ENCODE results near the gene LRRFIP2. TPM values are rescaled to one million over a fixed set of nuclear protein-coding genes. Genes with fewer than 3 reads are reported as not detected.
A peak's percentile ranks its signal among the peaks of the same experiment; 100 is the strongest.

LRRFIP2 gene
- total and polyA plus RNA-seq, 2 of the 4 experiments (the other 2 are of a cell fraction), result 20.6 to 31.0 TPM

- H4K20me1 ChIP-seq (ENCODE audit: insufficient read depth, low read length), result no peaks in the 10 kb centered on the region
- H3K9ac ChIP-seq (ENCODE audit: low read depth, low read length), result no peak overlapping the region
- BruUV-seq (replicated peaks), result no TSS peak
- peaks cover 9 to 19% of the 10 kb centered on the region in 2 experiments; a peak in 2 of 4 replicates for H3K79me1 ChIP-seq (ENCODE audit: low read depth in 1 of 2, low read length in 2 of 2)
- peaks cover 4% of the 10 kb centered on the region for H3K4me1 ChIP-seq (ENCODE audit: control insufficient read depth, insufficient read depth, low read length)
- no peak overlapping the region for H4K5ac ChIP-seq (ENCODE audit: low read depth, low read length)
- H3K4me3 ChIP-seq (ENCODE audit: insufficient read depth, low read depth, low read length), result no peak overlapping the region
- ATAC-seq (ENCODE audit: low read depth), result peak; percentile 57
- TF ChIP-seq MXI1 (IDR thresholded peaks at IDR 0.05; ENCODE audit: borderline replicate concordance, low read depth, low read length) (no peak), RCOR1 (IDR thresholded peaks at IDR 0.05; ENCODE audit: insufficient replicate concordance, low read length) (no peak), BHLHE40 (IDR thresholded peaks at IDR 0.05; ENCODE audit: low read depth, low read length) (no peak), CHD1 (IDR thresholded peaks at IDR 0.05; ENCODE audit: low read depth, low read length) (no peak), FOS (IDR thresholded peaks at IDR 0.05; ENCODE audit: low read depth, low read length) (no peak), CTCF (conservative IDR thresholded peaks at IDR 0.05; ENCODE audit: low read depth, low read length) (no peak), CEBPB (IDR thresholded peaks at IDR 0.05; ENCODE audit: low read depth, low read length) (no peak), SMC3 (IDR thresholded peaks at IDR 0.05; ENCODE audit: low read depth, low read length) (no peak), POLR2A (IDR thresholded peaks at IDR 0.05; ENCODE audit: low read depth, low read length) (no peak), RAD21 (IDR thresholded peaks at IDR 0.05; ENCODE audit: low read length) (no peak), MAFK (IDR thresholded peaks at IDR 0.05; ENCODE audit: low read depth, low read length) (no peak), USF2 (IDR thresholded peaks at IDR 0.05; ENCODE audit: low read depth, low read length) (no peak), NFE2L2 (IDR thresholded peaks at IDR 0.05; ENCODE audit: low read depth, low read length) (no peak), MAZ (IDR thresholded peaks at IDR 0.05; ENCODE audit: borderline replicate concordance, low read depth, low read length) (no peak), RFX5 (IDR thresholded peaks at IDR 0.05; ENCODE audit: low read depth, low read length) (no peak), ELK1 (IDR thresholded peaks at IDR 0.05; ENCODE audit: borderline replicate concordance, low read depth, low read length) (no peak)
- H2AFZ ChIP-seq (replicated peaks; ENCODE audit: low read length, poor library complexity), result no peak overlapping the region
- DNase-seq, result peak; percentile 14
- H2AK9ac ChIP-seq (replicated peaks; ENCODE audit: low read depth, low read length, poor library complexity), result no peak overlapping the region
- no peak overlapping the region for H3K23ac ChIP-seq (ENCODE audit: low read depth, low read length)
- H3K18ac ChIP-seq (ENCODE audit: low read depth, low read length), result no peak overlapping the region
- in situ Hi-C loops (cut with MboI; ENCODE audit: low sequenced_read_pairs), result no loop called here
- peaks cover 3% of the 10 kb centered on the region for H3K9me3 ChIP-seq (ENCODE audit: control insufficient read depth, insufficient read depth, low read length)
- POLR2A ChIA-PET (ENCODE audit: unreplicated experiment), result no interaction called here
- no peak overlapping the region for H2AK5ac ChIP-seq (ENCODE audit: low read depth, low read length)
- H2BK15ac ChIP-seq (ENCODE audit: low read depth, low read length), result no peak overlapping the region
- H4K8ac ChIP-seq (ENCODE audit: low read depth in 2 of 2, low read length in 2 of 2), result no peak overlapping the region
- no peak overlapping the region for H3K4me2 ChIP-seq (ENCODE audit: low read depth, low read length)
- peaks cover 3% of the 10 kb centered on the region; the same call in 1 of the 2 replicates for H3K9me1 ChIP-seq (ENCODE audit: insufficient read depth, low read length)
- 46% methylated on average over 2 of the region's 10 CpGs; no CpG with 5 or more reads in 1 of the 2 experiments for WGBS, 2 experiments (ENCODE audit: extremely low coverage in 2 of 2, insufficient read length in 1 of 2)
- H3K27me3 ChIP-seq (ENCODE audit: control insufficient read depth, insufficient read depth, low read length), result no peaks in the 10 kb centered on the region
- H3K36me3 ChIP-seq (ENCODE audit: control insufficient read depth, insufficient read depth, low read length), result peaks cover 25% of the 10 kb centered on the region
- H2BK20ac ChIP-seq (ENCODE audit: low read depth, low read length), result no peak overlapping the region
- H3K14ac ChIP-seq (replicated peaks; ENCODE audit: low read depth, low read length), result no peak overlapping the region
- H3K27ac ChIP-seq (ENCODE audit: insufficient read depth, low read length), result no peak overlapping the region; the same call in 1 of the 2 replicates
- no peak overlapping the region for H4K91ac ChIP-seq (ENCODE audit: insufficient read depth, low read depth, low read length)
- intact Hi-C loops (cut with micrococcal nuclease), result no loop called here
- dilution Hi-C loops (cut with HindIII; ENCODE audit: low sequenced_read_pairs, unreplicated experiment), result no loop called here
- no peak overlapping the region for H3K56ac ChIP-seq (ENCODE audit: extremely low read depth, insufficient read depth, low read length)
- CTCF ChIA-PET, result no interaction called here
- H2BK5ac ChIP-seq (ENCODE audit: low read depth, low read length, poor library complexity, severe bottlenecking), result no peak overlapping the region
- H3K4ac ChIP-seq (ENCODE audit: low read depth, low read length), result no peak overlapping the region
- no peak overlapping the region for H2BK120ac ChIP-seq (ENCODE audit: low read depth, low read length)
These were observed 141.4 kb downstream of the LRRFIP2 start for GRCh38 chr3:37032961-37033360.

Data from IMR-90 (cell line).